GM21723 (cell line): ENCODE data around the gene BRF1.

ENCODE experiments used
- ATAC-seq: cut with Tn5 transposase; IDR thresholded peaks from one replicate; pipeline ENCODE4 v1.9.1; 2021; ENCODE audit warnings: mild to moderate bottlenecking, moderate library complexity; ENCODE audit not compliant: unreplicated experiment

BRF1 gene

DNA sequence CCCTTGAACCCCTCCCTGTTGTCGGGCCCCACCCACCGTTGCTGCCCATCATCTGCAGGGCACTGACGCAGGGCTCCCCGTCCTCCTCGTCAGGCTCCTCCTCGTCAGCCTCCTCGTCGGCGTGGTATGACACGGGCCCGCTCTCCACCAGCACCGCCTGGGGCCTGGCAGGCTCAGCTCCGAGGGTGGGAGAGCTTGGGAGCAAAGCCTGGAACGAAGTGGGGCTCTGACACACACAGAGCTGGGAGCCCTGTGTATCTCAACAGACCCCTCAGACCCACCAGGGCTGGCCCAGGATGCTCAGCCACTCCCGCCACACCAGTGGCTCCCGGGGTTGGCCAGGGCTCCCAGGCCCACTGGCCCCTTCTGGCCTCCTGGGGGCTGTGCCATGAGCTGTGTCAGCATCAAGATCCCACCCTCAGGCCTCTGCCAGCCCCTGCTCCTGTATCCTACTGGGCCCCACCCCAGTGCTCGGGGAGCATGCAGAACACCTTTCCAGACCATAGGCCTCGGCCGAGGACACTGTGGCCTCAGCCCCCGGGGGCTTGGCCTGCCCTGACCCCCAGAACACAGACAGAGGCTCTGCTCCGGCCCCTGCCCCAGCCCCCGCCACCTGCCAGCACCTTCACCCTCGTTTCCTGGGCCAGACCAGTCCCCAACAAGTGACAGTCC lies 89.6 kb downstream of the BRF1 start:
- no peak for ATAC-seq

DNA sequence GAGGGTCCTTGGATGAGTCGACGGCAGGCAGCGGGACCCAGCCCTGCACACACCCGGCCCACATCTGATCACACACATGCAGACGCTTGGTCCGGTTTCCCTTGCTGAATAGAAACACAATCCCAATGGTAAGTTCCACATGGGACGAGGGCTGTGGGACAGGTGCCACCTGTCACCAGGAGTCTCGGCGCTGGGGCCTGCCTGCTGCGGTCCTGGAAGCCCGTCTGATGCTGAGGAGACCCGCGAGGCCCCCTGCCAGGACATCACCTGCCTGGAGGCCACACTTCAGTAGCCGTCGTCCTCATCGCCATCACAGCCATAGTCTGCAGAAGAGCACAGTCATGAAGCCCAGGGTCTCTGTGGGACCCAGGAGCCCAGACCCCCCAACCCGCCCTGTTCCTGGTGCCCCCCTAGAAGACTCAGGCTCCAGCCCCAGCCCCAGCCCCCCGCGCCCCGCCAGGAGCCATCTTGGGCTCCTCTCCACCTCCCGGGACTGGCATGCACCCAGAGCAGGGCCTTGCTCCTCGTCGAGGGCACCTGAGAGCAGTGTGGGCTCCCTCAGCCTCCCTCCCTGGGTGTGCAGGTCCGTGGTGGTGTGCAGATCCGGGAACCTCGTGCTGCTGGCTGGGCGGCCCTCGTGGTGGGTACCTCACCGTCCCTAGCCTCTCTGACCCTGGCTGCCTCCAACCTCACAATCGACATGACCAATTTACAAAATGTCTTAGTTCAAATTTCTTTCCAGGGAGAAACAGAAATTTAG lies 90.4 kb downstream of the BRF1 start:
- ATAC-seq = no peak

DNA sequence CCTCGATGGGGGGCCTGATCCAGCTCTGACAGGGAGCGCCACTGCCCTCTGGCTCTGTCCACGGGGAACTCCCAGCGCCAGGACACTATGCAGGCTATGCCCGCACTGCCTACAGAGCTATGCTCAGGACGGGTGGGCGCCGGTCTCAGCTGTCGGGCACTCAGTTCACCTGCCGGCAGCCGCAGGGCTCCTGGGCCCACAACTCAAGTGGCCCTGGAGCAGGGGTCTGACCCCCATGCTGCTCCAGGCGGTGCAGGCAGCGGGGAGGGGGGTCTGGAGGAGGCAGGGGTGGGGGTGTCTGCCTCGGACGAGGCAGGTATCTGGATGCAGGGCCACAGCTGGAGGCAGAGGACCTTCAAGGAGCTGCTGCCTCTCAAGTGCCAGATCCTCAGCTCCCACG lies 91.2 kb downstream of the BRF1 start:
- no peak for ATAC-seq

DNA sequence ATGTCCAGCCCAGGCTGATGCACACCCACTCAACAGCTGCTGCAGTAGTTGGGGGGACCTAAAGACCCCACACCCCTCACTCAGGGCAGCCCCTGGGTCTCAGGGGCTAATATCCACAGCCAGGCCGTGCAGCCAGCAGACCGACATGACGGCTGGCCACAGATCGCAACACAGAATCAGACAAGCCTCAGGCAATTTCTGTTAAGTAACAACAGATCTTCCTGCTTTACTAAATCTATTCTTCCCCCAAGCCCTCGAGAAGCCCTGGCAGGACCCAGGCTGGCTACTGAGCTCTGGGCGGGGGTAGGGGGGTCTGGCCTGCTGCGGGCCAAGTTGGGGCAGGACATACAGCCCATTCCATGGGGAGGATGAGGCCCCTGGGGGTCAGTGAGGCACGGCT lies 91.7 kb downstream of the BRF1 start:
- ATAC-seq = no peak

DNA sequence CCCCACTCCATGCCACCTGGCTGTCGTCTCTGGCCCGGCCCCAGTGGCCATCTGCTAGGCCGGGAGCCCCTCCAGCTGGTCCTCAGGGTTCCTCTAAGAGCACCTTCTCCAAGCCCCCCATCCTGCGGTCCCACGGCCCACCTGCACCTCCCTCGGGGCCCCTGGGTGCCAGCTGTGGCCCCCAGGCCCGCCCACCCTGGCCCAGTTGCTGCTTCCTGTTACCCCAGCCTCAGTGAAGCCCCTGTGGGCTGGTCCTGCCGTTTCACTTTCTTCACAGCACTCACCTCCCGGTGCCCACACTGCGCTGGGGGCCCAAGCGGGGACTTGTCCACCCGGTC lies 92.1 kb downstream of the BRF1 start:
- ATAC-seq = no peak

DNA sequence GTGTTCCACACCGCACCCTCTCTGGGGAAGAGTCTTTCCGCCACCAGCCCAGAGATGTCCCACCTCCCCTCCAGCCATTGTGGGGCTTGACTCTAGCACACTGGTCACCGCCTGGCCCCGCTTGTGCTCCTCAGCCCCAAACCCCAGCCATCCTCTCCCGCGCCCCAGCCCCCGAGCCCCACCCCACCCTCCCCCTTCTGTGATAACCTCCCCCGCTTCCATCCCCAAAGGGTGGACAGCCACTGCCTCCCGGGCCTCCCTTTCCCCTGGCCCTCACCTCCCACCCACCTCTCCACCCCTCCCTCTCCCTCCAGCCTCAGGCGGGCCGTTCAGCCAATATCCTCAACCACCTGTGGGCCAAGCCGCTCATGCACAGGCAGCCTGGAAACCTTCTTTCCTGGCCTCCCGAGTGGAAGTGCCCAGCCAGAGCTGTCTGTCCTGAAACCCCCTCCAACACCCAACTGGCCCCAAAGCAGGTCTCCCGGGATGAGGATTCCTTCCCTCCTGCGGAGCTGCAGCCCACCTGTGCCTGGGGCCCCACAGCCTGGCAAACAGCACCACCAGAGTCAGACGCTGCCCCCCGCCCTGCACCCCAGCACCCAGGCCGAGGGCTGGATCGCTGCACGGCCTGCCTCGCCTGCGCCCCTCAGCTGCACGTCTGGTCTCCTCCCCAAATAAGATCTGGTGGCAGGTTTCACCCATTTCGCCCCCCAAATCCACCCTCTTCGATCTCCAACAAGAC lies 92.6 kb downstream of the BRF1 start:
- ATAC-seq = no peak

DNA sequence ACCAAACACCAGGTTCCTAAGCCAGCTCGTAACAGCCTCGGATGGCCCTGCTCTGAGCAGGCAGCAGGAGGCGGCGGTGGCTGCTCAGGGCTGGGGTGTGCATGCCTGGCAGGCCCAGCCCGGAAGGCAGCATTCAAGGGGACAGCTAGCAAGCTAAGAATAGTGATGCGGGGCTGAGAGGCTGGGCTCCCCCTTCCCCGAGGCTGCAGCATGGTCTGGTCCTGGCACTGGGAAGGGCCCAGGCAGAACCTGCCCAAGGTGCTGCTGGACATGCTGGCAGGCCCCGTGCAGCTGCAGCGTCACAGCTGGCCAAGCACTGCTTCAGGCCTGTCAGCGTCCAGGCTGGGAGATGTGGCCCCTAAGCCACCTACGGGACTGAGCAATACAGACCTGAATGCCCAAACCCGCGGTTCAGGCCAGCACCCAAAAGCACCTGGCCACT lies 93.3 kb downstream of the BRF1 start:
- ATAC-seq = no peak

DNA sequence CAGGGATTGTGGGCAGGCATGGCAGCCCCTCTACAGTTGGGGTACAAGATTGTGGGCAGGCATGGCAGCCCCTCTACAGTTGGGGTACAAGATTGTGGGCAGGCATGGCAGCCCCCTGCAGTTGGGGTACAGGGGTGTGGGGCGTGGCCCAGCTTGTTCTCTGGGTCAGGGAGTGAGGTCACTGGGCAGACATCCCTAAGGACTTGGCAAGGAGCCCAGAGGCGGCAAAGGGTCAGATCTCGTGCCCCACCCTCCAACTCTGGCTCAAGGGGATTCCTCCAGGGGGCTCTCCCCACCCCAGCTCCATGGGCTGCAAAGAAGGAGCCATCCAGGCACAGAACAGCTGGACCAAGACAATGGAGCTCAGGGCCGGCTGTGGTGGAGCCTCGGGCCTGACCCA lies 93.9 kb downstream of the BRF1 start:
- ATAC-seq = no peak

DNA sequence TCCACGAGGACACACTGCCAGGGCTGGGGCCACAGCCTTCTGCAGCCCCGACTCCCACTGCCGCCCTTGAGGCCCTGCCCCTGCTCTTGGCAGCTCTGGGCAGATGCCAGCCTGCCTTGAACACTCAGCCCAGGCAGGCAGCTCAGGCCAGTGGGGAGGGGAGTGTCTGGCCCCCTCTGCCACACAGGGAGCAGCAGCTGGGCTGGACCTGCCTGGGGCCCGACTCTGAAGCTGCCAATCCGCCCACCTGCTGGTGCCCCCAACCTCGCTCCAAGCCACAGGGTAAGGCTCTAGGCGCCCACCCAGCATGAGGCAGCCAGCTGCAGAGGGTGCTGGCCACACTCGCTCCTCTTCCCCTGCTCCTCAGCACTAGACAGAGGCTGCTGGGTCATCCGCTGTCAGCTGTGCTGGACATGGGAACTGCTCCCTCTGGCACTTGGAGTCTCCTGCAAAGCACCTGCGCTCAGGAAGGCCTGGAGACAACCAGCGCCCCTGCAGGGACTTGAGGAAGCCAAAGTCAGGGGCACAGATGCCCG lies 95.1 kb downstream of the BRF1 start:
- ATAC-seq = no peak

DNA sequence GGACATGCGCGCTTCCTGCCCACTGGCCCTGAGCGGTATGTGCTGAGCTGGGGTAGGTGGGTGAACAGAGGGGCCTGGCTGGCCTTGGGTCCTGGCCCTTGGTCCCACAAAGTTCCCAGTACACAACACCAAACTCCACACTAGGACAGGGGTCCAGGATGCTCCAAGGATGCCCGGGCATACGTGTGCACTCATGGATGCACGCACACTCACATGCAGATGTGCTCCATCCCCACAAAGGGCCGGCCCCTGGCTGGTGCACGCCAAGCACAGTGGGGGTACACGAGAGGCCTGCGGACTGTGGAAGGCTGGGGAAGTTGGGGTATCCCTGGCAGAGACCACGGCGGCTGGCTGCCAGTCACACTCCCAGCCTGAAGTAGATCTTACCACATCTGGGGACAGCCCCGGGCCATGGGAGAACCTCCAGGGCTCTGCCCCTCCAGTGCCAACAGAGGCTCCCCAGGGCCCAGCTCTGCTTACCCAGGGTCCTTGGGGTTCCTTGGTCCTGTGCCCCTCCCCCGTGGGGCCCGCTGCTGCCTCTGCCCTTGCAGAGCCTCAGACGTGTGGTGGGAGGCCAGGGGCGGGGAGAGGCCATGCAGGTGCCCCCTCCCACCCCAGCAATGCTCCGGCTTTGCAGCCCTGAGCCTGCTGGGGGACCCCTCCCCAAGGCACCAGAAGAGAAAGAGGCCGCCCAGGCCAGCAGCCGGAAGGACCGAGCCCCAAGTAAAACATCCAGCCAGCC lies 95.7 kb downstream of the BRF1 start:
- ATAC-seq = no peak

DNA sequence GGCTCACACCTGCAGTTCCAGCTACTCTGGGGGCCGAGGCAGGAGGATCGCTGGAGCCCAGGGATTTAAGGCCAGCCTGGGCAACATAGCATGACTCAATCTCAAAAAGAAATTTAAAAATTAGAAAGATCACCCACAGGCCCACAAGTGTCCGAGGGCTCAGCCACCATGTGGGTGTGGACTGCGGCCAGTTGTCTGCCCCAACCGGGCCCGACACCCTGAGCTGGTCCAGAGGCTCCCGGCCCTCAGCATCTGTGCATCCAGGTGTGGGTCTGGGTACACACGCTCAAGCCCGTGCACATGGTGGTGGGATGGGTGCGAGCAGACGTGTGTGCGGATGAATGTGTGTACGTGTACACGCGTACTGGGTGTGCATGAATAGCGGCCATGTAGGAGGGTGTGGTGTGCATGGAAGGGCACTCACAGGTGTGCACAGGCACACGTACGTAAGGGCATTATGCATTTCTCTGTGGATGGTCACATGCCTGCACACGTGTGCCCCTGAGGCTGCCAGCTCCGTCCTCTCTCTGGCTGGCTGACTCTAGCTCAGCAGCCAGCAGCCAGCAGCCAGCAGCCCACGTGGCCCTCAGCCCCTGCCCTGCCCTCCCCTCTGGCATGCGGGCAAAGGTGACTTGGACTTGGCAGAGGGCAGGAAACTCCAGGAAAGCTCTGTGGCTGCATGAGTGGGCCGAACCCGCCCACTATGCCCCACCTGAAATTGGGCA lies 96.4 kb downstream of the BRF1 start:
- ATAC-seq = no peak

DNA sequence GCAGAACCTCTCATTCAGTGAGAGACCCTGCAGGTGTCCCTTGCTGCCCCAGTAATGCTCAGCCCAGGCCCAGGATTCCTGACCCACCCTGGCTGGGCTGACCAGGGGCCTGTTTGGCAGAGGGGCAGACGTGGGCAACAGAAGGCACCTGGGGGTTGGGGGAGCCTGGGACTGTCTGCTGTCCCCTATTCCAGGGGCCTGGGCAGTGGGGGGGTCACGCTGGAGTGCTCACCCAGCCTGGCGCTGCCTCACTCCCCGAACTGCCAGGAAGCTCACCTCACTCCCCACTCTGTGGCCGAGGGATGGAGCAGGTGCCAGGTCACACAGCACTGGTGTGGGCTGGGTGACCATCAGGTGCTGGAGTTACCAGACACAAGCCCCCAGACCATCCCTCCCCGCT lies 97.1 kb downstream of the BRF1 start:
- ATAC-seq = no peak

DNA sequence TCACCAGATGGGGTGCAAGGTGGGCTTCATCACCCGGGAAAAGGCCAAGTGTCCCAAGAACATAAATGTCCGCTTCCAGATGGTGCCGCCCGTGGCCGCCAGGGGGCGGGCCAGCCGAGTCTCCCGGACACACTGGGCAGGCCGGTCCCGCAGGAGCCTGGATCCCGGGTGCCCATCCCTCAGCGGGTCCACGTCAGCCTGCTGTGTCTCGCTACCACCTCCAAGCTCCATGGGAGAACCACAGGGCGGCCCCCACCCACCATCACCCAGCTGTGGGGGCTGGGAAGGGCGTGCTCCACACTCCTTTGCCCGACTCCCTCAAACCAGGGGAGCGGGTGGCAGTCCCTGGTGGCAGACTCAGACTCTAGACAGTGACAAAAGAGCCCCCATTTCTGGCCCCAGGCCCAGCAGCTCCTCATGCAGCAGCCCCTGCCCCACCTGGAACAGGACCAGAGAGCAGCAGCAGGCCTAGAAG lies 97.7 kb downstream of the BRF1 start:
- ATAC-seq = no peak

DNA sequence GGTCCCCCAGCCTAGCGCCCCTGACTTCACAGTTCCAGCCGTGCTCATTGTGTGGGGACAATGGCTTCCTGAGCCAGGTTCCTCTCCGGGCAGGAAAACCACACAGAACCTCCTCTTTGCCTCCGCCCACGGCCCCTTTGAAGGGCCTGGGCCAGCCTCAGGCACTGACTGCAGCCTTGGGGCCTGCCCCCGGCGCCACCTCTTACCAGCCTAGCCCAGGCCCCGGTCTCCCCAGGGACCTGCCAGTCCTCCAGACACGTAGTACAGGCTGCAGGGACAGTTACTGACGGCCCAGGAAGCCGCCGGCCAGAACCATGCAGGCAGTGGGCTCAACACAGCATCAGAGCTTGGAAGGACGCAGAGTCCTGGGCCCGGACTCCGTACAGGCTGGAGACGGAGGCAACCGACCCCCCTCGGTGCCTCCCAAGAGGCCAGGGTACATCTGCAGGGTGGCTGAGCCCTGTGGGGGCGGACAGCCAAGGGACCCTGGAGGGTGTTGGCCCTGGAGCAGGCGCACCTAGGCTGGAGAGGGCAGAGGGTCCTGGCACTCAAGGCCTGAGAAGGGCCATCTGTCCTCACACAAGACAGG lies 98.8 kb downstream of the BRF1 start:
- ATAC-seq = no peak

DNA sequence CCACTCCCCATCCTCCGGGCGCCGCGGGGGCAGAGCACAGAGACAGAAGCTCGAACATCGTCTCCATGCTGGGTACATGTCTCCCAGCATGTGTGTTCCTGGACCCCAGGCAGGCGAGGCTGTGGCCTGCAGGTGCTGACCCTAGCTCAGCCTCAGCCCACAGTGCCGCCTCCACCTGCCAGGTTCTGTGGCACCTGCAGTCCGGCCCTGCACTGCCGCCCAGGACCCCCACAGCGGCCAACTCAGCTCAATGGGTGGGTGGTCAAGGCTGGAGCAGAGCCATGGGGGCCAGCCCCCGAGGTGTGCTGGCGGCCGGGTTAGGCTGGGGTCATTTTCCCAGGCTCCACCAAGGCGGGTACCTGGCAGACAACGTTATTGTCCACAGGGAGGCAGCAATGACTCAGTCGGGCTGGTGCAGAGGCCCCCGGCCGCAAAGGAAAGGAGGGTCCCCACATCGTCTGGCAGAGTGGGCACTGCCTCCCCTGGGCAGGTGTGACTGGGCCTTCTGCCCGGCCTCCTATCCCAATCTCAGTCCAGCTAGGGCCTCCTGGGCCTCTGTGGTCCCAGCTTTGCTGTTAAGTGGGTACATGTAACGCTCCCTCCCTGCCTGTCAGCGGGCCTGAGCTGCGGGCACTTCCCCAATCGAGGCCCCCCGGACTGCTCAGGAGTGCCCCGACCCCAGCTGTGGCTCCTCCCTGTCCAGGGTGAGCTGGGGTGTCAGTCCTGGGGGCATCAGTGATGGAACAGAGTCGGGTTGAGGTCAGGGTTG lies 99.5 kb downstream of the BRF1 start:
- no peak for ATAC-seq

DNA sequence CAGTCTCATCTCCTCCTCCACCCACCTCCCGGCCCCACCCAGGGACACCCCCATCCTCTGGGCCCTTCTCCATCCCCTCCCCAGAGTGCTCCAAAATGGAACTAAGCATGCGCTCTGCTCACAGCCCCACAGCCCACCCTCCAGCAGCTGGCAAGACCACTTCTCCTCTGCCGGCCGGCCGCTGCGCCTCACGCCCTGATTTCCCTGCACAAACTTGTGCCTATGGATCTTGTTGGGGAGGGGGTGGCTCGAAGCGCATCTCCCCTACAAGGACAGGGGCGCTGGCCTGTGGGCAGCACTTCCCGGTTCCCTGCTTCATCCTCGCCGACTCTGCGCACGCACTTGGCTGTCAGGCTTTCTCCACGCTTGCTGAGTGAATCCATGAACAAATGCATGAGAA lies 100.2 kb downstream of the BRF1 start:
- no peak for ATAC-seq

DNA sequence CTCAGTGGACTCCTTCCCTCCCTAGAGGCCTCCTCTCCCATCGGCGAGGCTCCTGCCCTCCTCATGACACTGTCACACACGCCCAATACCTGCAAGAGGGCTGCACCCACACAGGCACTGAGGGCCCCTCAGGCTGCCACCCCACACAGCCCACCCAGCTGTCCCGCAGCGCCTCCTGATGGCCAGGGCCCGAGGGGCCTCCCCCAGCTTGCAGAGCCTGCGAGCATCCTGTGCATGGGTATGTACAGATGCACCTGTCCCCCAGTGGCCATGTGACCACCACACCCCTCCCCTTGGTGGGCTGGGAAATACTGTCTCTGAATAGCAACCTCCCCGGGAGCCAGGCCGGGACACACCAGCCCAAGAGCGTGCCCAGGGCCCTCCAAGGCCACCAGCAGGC lies 100.7 kb downstream of the BRF1 start:
- ATAC-seq = no peak

DNA sequence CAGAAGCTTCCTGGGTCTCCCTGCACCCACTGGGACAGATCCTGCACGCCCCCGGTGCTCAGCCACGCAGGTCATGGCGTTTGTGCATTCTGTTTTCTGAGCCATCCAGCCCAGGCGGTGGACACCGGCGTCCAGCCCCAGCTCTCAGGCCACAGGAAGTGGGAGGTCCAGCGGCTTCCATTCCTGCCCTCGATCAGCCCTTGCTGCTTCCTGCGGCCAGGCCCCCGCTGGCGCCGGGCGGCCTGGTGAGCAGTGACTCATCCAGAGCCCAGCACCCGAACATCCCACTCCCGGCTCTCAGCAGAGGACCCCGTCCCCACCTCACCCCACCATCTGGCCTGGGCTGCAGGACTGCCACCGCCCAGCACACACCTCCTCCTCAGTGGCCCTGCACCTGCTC lies 101.7 kb downstream of the BRF1 start:
- no peak for ATAC-seq

DNA sequence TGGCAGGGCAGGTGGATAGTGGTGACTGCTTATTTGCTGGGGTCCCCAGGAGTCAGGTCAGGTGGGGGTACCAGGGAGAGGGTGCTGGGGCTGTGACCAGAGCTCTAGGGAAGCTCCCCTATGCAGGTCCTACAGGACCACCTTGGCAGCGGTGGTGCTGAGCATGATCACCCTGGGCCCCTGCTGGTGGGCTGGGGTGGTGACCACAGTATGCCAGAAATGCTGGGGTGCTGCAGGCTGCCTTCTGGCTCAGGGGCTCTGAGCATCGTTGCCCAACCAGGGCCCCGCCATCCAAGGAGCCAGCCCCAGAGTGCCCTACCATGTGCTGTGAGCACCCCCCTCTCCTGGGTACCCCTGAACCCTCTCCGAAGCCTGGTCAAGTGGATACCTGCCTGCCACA lies 102.2 kb downstream of the BRF1 start:
- no peak for ATAC-seq
